H1 (cell line): Measurements from ENCODE around the gene KDM2A. TPM values are rescaled to one million over a fixed set of nuclear protein-coding genes. Genes with fewer than 3 reads are reported as not detected.

Source experiments
- CTCF ChIA-PET: fragments of 300-600 bp; sonication (Branson Sonifier 250); formaldehyde crosslinking; loops from one replicate; lab custom pipeline; 2021; ENCODE audit not compliant: partially characterized antibody; lab: Charles Lee
- POLR2A ChIA-PET: fragments of 300-600 bp; sonication (Branson Sonifier 250); formaldehyde crosslinking; loops from one replicate; lab custom pipeline; 2021; ENCODE audit warnings: inconsistent platforms; ENCODE audit not compliant: partially characterized antibody; lab: Charles Lee
- DNase-seq, 2 experiments: peaks; one replicate each; pipeline versions ENCODE4 v3.0.0 to v3.0.0-alpha.2; 2010 to 2022; ENCODE audit warnings: low spot score in 2 of 2, low read depth in 1 of 2, mixed read lengths in 1 of 2
- FAIRE-seq: peaks from 2 replicates; lab custom pipeline; 2011; peaks lifted over from hg19 to GRCh38; lab: Jason Lieb, UNC
- H2AFZ ChIP-seq: 2 replicates; pipeline ENCODE4 v1.8.1; 2012; ENCODE audit warnings: low read length, inconsistent platforms
- H2AK5ac ChIP-seq: 2 replicates; pipeline ENCODE4 v1.6.1; 2013; ENCODE audit warnings: low read depth, low read length
- H2BK120ac ChIP-seq: replicated peaks from 2 replicates; pipeline ENCODE3; 2013; ENCODE audit warnings: low read depth, low read length, inconsistent platforms
- H2BK12ac ChIP-seq: 2 replicates; pipeline ENCODE4 v1.6.1; 2013; ENCODE audit warnings: low read depth, low read length
- H2BK15ac ChIP-seq: 2 replicates; pipeline ENCODE4 v1.6.1; 2013; ENCODE audit warnings: low read length
- H2BK20ac ChIP-seq: 2 replicates; pipeline ENCODE4 v1.6.1; 2013; ENCODE audit warnings: low read length
- H2BK5ac ChIP-seq: 2 replicates; pipeline ENCODE4 v1.6.1; 2013; ENCODE audit warnings: low read depth, low read length
- H3K14ac ChIP-seq: 2 replicates; pipeline ENCODE4 v1.6.1; 2013; ENCODE audit warnings: inconsistent platforms; ENCODE audit not compliant: insufficient read length
- H3K18ac ChIP-seq: 2 replicates; pipeline ENCODE4 v1.6.1; 2013; ENCODE audit warnings: low read length; ENCODE audit errors: extremely low read depth
- H3K23ac ChIP-seq: 2 replicates; pipeline ENCODE4 v1.6.1; 2013; ENCODE audit warnings: inconsistent platforms; ENCODE audit not compliant: insufficient read length
- H3K23me2 ChIP-seq: 2 replicates; pipeline ENCODE4 v1.6.1; 2013; ENCODE audit warnings: low read depth, low read length
- H3K27ac ChIP-seq: 2 replicates; pipeline ENCODE4 v1.6.1; 2011; ENCODE audit warnings: low read depth, low read length, inconsistent platforms
- H3K27me3 ChIP-seq, 4 experiments: replicated peaks in 1 of 4; 1 replicate in 1 of 4; 2 replicates in 3 of 4; pipeline versions ENCODE4 v1.6.1 to v1.8.1; 2011 to 2013; ENCODE audit warnings: low read length in 3 of 4, mild to moderate bottlenecking in 3 of 4, inconsistent platforms in 2 of 4, mixed read lengths in 2 of 4, moderate library complexity in 1 of 4; ENCODE audit not compliant: control insufficient read depth in 3 of 4, insufficient read depth in 3 of 4; ENCODE audit errors: extremely low read depth in 1 of 4
- H3K36me3 ChIP-seq, 4 experiments: 2 replicates each; pipeline versions ENCODE4 v1.6.1 to v1.8.1; 2011 to 2013; ENCODE audit warnings: mild to moderate bottlenecking in 4 of 4, low read length in 3 of 4, moderate library complexity in 2 of 4, control low read depth in 1 of 4, inconsistent platforms in 1 of 4; ENCODE audit not compliant: insufficient read depth in 4 of 4, control insufficient read depth in 2 of 4
- H3K4ac ChIP-seq: replicated peaks from 2 replicates; pipeline ENCODE3; 2013; ENCODE audit warnings: low read length, low read depth, mixed read lengths, inconsistent platforms; ENCODE audit not compliant: insufficient read length
- H3K4me1 ChIP-seq, 4 experiments: replicated peaks in 1 of 4; 1 replicate in 1 of 4; 2 replicates in 3 of 4; pipeline versions ENCODE4 v1.6.1 to v1.8.1; 2011 to 2013; ENCODE audit warnings: low read length in 3 of 4, inconsistent platforms in 2 of 4, mixed read lengths in 1 of 4; ENCODE audit not compliant: insufficient read depth in 4 of 4, control insufficient read depth in 3 of 4
- H3K4me2 ChIP-seq, 2 experiments: 2 replicates each; pipeline versions ENCODE4 v1.6.1 to v1.8.1; 2011 to 2013; ENCODE audit warnings: low read depth in 2 of 2, low read length in 2 of 2, control low read depth in 1 of 2, inconsistent platforms in 1 of 2, mild to moderate bottlenecking in 1 of 2; ENCODE audit not compliant: insufficient read depth in 1 of 2
- H3K4me3 ChIP-seq, 4 experiments: fragments of 200-600, 300-600 bp in 1 of 4; sonication (generic), shearing (Covaris generic), sonication (Bioruptor Twin) in 1 of 4; 2 replicates each; pipeline versions ENCODE4 v1.5.1 to v1.8.1; 2011 to 2016; ENCODE audit warnings: low read length in 4 of 4, low read depth in 3 of 4, control low read depth in 2 of 4, inconsistent platforms in 2 of 4, mild to moderate bottlenecking in 2 of 4, mixed read lengths in 1 of 4, moderate library complexity in 1 of 4; ENCODE audit not compliant: insufficient read depth in 2 of 4; ENCODE audit errors: extremely low read depth in 1 of 4
- H3K56ac ChIP-seq: replicated peaks from 2 replicates; pipeline ENCODE3; 2013; ENCODE audit warnings: low read depth, mild to moderate bottlenecking, mixed read lengths, low read length, inconsistent platforms; ENCODE audit not compliant: insufficient read length
- H3K79me1 ChIP-seq: 2 replicates; pipeline ENCODE4 v1.6.1; 2013; ENCODE audit warnings: low read depth, low read length, control low read depth
- H3K79me2 ChIP-seq, 2 experiments: 2 replicates each; pipeline versions ENCODE4 v1.6.1 to v1.8.1; 2012 to 2013; ENCODE audit warnings: low read length in 2 of 2, mild to moderate bottlenecking in 2 of 2, inconsistent platforms in 1 of 2; ENCODE audit not compliant: insufficient read depth in 2 of 2, control insufficient read depth in 1 of 2
- H3K9ac ChIP-seq, 4 experiments: replicated peaks in 1 of 4; 1 replicate in 1 of 4; 2 replicates in 3 of 4; pipeline versions ENCODE4 v1.6.1 to v1.8.1; 2011 to 2013; ENCODE audit warnings: low read depth in 3 of 4, low read length in 3 of 4, control low read depth in 2 of 4, mild to moderate bottlenecking in 2 of 4, moderate library complexity in 2 of 4, inconsistent platforms in 1 of 4; ENCODE audit errors: extremely low read depth in 1 of 4
- H3K9me3 ChIP-seq, 2 experiments: 2 replicates each; pipeline versions ENCODE4 v1.6.1 to v1.8.1; 2012 to 2013; ENCODE audit warnings: mild to moderate bottlenecking in 2 of 2, moderate library complexity in 2 of 2, control low read depth in 1 of 2, inconsistent platforms in 1 of 2, low read depth in 1 of 2, low read length in 1 of 2, mixed read lengths in 1 of 2; ENCODE audit not compliant: insufficient read depth in 2 of 2
- H4K20me1 ChIP-seq, 2 experiments: replicated peaks in 1 of 2; 2 replicates each; pipeline versions ENCODE3 to v1.8.1; 2011 to 2013; ENCODE audit warnings: inconsistent platforms in 2 of 2, low read length in 2 of 2, mild to moderate bottlenecking in 1 of 2; ENCODE audit not compliant: insufficient read depth in 2 of 2, control insufficient read depth in 1 of 2
- H4K5ac ChIP-seq: 2 replicates; pipeline ENCODE4 v1.6.1; 2013; ENCODE audit warnings: low read length, low read depth, mixed read lengths, inconsistent platforms; ENCODE audit not compliant: insufficient read length
- H4K8ac ChIP-seq: 2 replicates; pipeline ENCODE4 v1.8.0; 2013; ENCODE audit warnings: mild to moderate bottlenecking, moderate library complexity, low read length, inconsistent platforms; ENCODE audit not compliant: insufficient read depth; ENCODE audit errors: extremely low read depth
- H4K91ac ChIP-seq: replicated peaks from 2 replicates; pipeline ENCODE3; 2013; ENCODE audit warnings: low read length, mixed read lengths, inconsistent platforms; ENCODE audit not compliant: insufficient read length
- HDAC2 ChIP-seq, 2 experiments: fragments of 300-600 bp in 1 of 2; sonication (generic) in 1 of 2; IDR thresholded peaks; 2 replicates each; pipeline ENCODE4 v1.6.1; 2011 to 2012; ENCODE audit warnings: low read depth in 2 of 2, low read length in 2 of 2, mild to moderate bottlenecking in 2 of 2, moderate library complexity in 2 of 2, borderline replicate concordance in 1 of 2, inconsistent platforms in 1 of 2
- HDAC6 ChIP-seq: IDR thresholded peaks from one replicate; pipeline ENCODE4 v1.7.1; 2012; ENCODE audit warnings: low read depth, mild to moderate bottlenecking, inconsistent platforms, low read length, moderate library complexity
- SIN3A ChIP-seq, 2 experiments: IDR thresholded peaks in 1 of 2; conservative IDR thresholded peaks in 1 of 2; 2 replicates each; pipeline ENCODE4 v1.6.1; 2011 to 2012; ENCODE audit warnings: low read length in 2 of 2, improper control_type of control experiment in 1 of 2, low read depth in 1 of 2, mild to moderate bottlenecking in 1 of 2
- WGBS, 2 experiments: shearing (Covaris generic) in 1 of 2; methylation state at CpG; one replicate each; pipeline versions ENCODE4 v1.1.6 to v1.1.7; 2013 to 2015; ENCODE audit warnings: low lambda C conversion rate in 2 of 2, mixed read lengths in 2 of 2, inconsistent platforms in 1 of 2, low coverage in 1 of 2, missing lambda C conversion rate in 1 of 2; ENCODE audit not compliant: insufficient replicate concordance in 2 of 2, insufficient coverage in 1 of 2, insufficient read length in 1 of 2; ENCODE audit errors: extremely low coverage in 1 of 2, missing lambda C conversion rate in 1 of 2; 5-methylcytosine and 5-hydroxymethylcytosine counted together
- polyA plus RNA-seq, 7 experiments: library from polyadenylated mRNA; depleted of rRNA in 3 of 7; stranded (reverse) in 5 of 7; unstranded in 2 of 7; fragments of >200 nt in 5 of 7; fragments of 200-250 nt in 2 of 7; gene quantifications; 1 replicate in 5 of 7; 2 replicates in 1 of 7; 4 replicates in 1 of 7; pipeline versions ENCODE4 v1.2.1 to v1.2.3, GENCODE V29; 2011 to 2013; ENCODE audit warnings: missing spikeins in 2 of 7, mixed read lengths in 2 of 7
- total RNA-seq: library from RNA; stranded (reverse); fragmentation: NEBNext Ultra II Directional; extraction: Animal tissue kit (Norgen Biotek cat#: 25700); gene quantifications from 2 replicates; pipeline ENCODE4 v1.2.1, GENCODE V29; 2021
- TF ChIP-seq, protein P1 (sequence below): IDR thresholded peaks from 2 replicates; pipeline ENCODE4 v1.6.1; 2011; ENCODE audit warnings: low read depth, mild to moderate bottlenecking, low read length; ENCODE audit not compliant: insufficient read depth
- TF ChIP-seq, protein P2 (sequence below): IDR thresholded peaks from 2 replicates; pipeline ENCODE4 v1.6.1; 2012; ENCODE audit warnings: inconsistent platforms

KDM2A gene
- total and polyA plus RNA-seq, 2 of the 8 experiments (the other 6 are each of a cell fraction or from before 2014, with no cell fraction given): 55.4 to 66.2 TPM

DNA sequence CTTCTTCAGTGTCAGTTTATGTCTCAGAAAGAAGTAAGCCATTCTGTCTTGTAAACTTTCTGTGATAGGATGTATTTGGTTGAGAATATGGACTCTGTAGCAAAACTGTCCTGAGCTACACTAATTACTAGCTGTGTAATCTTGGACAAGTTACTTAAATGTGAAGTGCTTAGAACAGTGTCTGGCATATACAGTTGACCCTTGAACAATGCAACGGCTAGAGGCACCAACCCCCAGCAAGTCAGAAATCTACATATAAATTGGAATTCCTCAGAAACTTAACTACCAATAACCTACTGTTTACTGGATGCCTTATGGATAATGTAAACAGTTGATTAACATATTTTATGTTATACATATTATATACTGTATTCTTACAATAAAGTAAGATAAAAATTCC lies 78.5 kb downstream of the KDM2A start:
- no peaks in the 10 kb centered on the region for H3K79me2 ChIP-seq
- no peak overlapping the region for H2BK20ac ChIP-seq
- TF ChIP-seq HDAC2 (IDR thresholded peaks at IDR 0.05; ENCODE audit: borderline replicate concordance in 1 of 2, low read depth in 2 of 2, low read length in 2 of 2) (no peak), HDAC6 (no peak), SIN3A (conservative IDR thresholded peaks at IDR 0.05 in 1 of 2, IDR thresholded peaks at IDR 0.05 in 1 of 2; ENCODE audit: low read depth in 1 of 2, low read length in 2 of 2) (no peak)
- TF ChIP-seq, protein P1, sequence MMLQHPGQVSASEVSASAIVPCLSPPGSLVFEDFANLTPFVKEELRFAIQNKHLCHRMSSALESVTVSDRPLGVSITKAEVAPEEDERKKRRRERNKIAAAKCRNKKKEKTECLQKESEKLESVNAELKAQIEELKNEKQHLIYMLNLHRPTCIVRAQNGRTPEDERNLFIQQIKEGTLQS: no peak
- TF ChIP-seq, protein P2, sequence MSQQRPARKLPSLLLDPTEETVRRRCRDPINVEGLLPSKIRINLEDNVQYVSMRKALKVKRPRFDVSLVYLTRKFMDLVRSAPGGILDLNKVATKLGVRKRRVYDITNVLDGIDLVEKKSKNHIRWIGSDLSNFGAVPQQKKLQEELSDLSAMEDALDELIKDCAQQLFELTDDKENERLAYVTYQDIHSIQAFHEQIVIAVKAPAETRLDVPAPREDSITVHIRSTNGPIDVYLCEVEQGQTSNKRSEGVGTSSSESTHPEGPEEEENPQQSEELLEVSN: no peak
- no peaks in the 10 kb centered on the region for H3K27me3 ChIP-seq
- H2BK5ac ChIP-seq: no peak overlapping the region
- 79% methylated on average over 1 of the region's 1 CpG; no CpG with 5 or more reads in 1 of the 2 experiments for WGBS, 2 experiments
- no peak overlapping the region for H2BK12ac ChIP-seq
- H3K4me2 ChIP-seq: peak overlapping the region; percentile 48 to 54; a peak in 3 of 4 replicates
- no peak overlapping the region for H3K27ac ChIP-seq
- H3K4me1 ChIP-seq: peaks cover 0 to 8% (median 1%) of the 10 kb centered on the region in 4 experiments; a peak in 2 of 7 replicates
- H3K36me3 ChIP-seq: peaks cover 0 to 11% (median 2%) of the 10 kb centered on the region in 4 experiments; a peak in 3 of 8 replicates
- no peak overlapping the region for H3K4ac ChIP-seq
- POLR2A ChIA-PET: interaction anchor here (1.8 to 2.2 kb wide), 2 partner anchors 9 to 42 kb away, joined by 5 to 6 read pairs; no protein-coding TSS in a partner anchor
- no peak overlapping the region for H2BK120ac ChIP-seq
- H4K5ac ChIP-seq: no peak overlapping the region
- H4K8ac ChIP-seq: no peak overlapping the region
- peak overlapping the region in 1 of 4 experiments; percentile 8; a peak in 1 of 8 replicates for H3K4me3 ChIP-seq
- H3K9me3 ChIP-seq: no peaks in the 10 kb centered on the region
- H3K56ac ChIP-seq: no peak overlapping the region
- FAIRE-seq (no peak), DNase-seq (no peak)
- no peak overlapping the region for H3K23ac ChIP-seq
- no peak overlapping the region for H3K9ac ChIP-seq
- H3K18ac ChIP-seq: no peak overlapping the region
- H2AK5ac ChIP-seq: no peak overlapping the region
- no peak overlapping the region for H3K14ac ChIP-seq
- CTCF ChIA-PET: interaction anchor here (1.0 to 3.5 kb wide), 7 partner anchors 13 to 116 kb away, joined by 3 to 19 read pairs (median 6); no protein-coding TSS in a partner anchor
- no peaks in the 10 kb centered on the region for H3K23me2 ChIP-seq
- no peak overlapping the region for H2BK15ac ChIP-seq
- H3K79me1 ChIP-seq: no peaks in the 10 kb centered on the region
- H4K91ac ChIP-seq: no peak overlapping the region
- peaks cover 0 to 1% of the 10 kb centered on the region in 2 experiments for H4K20me1 ChIP-seq
- H2AFZ ChIP-seq: no peak overlapping the region
